PC-3 (cell line): ENCODE measurements around the gene KRT15. TPM values are rescaled to one million over a fixed set of nuclear protein-coding genes. Genes with fewer than 3 reads are reported as not detected.
A peak's percentile ranks its signal among the peaks of the same experiment; 100 is the strongest.

ENCODE experiments used
- ATAC-seq: fragments of 200-7000 bp; cut with Tn5 transposase; 2 replicates; pipeline ENCODE4 v1.9.1; 2020; ENCODE audit warnings: mild to moderate bottlenecking, moderate library complexity
- BruUV-seq: library from RNA; stranded (reverse); fragments of 400-500 nt; replicated peaks from 2 replicates; lab custom pipeline; 2021; lab: Mats Ljungman, UMichigan
- CTCF ChIA-PET: fragments of 300-600 bp; sonication (Branson Sonifier 250); formaldehyde crosslinking; loops from one replicate; lab custom pipeline; 2022; ENCODE audit warnings: antibody characterized with exemption; lab: Charles Lee
- POLR2A ChIA-PET: fragments of 300-600 bp; sonication (Branson Sonifier 250); formaldehyde crosslinking; loops from one replicate; lab custom pipeline; 2022; ENCODE audit warnings: antibody characterized with exemption; ENCODE audit not compliant: unreplicated experiment; lab: Charles Lee
- DNase-seq: peaks from one replicate; pipeline ENCODE4 v3.0.0-alpha.2; 2015
- H2AFZ ChIP-seq: fragments of 300-600 bp; sonication (generic); 2 replicates; pipeline ENCODE4 v1.6.0; 2016; ENCODE audit warnings: antibody characterized with exemption, low read length
- H3F3A ChIP-seq: fragments of 300-600 bp; sonication (generic); one replicate; pipeline ENCODE4 v1.6.0; 2017; ENCODE audit warnings: antibody characterized with exemption, low read length, control low read depth, mild to moderate bottlenecking; ENCODE audit not compliant: unreplicated experiment
- H3K27ac ChIP-seq: fragments of 300-600 bp; sonication (generic); 2 replicates; pipeline ENCODE4 v1.5.1; 2016; ENCODE audit warnings: mild to moderate bottlenecking, low read length
- H3K27me3 ChIP-seq: fragments of 300-600 bp; sonication (generic); 2 replicates; pipeline ENCODE4 v1.6.1; 2016; ENCODE audit warnings: low read length, mixed read lengths
- H3K36me3 ChIP-seq: fragments of 300-600 bp; sonication (generic); 2 replicates; pipeline ENCODE4 v1.6.1; 2016; ENCODE audit warnings: low read depth, mixed run types, low read length, mixed read lengths
- H3K4me1 ChIP-seq: fragments of 300-600 bp; sonication (generic); 2 replicates; pipeline ENCODE4 v1.5.1; 2016; ENCODE audit warnings: low read length; ENCODE audit not compliant: insufficient read depth
- H3K4me2 ChIP-seq: fragments of 300-600 bp; sonication (generic); 2 replicates; pipeline ENCODE4 v1.6.0; 2016; ENCODE audit warnings: low read length
- H3K4me3 ChIP-seq: fragments of 300-600 bp; sonication (generic); 2 replicates; pipeline ENCODE4 v1.5.1; 2016; ENCODE audit warnings: mild to moderate bottlenecking, low read length, mixed read lengths
- H3K79me2 ChIP-seq: fragments of 300-600 bp; sonication (generic); 2 replicates; pipeline ENCODE4 v1.6.1; 2017; ENCODE audit warnings: low read length, mixed read lengths
- H3K9ac ChIP-seq: fragments of 300-600 bp; sonication (generic); 2 replicates; pipeline ENCODE4 v1.6.0; 2016; ENCODE audit warnings: mild to moderate bottlenecking, low read length
- H3K9me2 ChIP-seq: fragments of 300-600 bp; sonication (generic); replicated peaks from 2 replicates; pipeline ENCODE4 v1.6.1; 2016; ENCODE audit warnings: mixed run types, low read length, mixed read lengths
- H3K9me3 ChIP-seq: fragments of 300-600 bp; sonication (generic); 2 replicates; pipeline ENCODE4 v1.6.1; 2016; ENCODE audit warnings: low read length, mixed read lengths
- H4K20me1 ChIP-seq: fragments of 300-600 bp; sonication (generic); 2 replicates; pipeline ENCODE4 v1.6.1; 2016; ENCODE audit warnings: low read length, mixed read lengths
- EZH2 ChIP-seq: fragments of 300-600 bp; sonication (generic); IDR thresholded peaks from one replicate; pipeline ENCODE4 v1.6.1; 2017; ENCODE audit warnings: antibody characterized with exemption, mild to moderate bottlenecking, low read length; ENCODE audit not compliant: unreplicated experiment
- EZH2phosphoT487 ChIP-seq: fragments of 300-600 bp; sonication (generic); IDR thresholded peaks from 2 replicates; pipeline ENCODE4 v1.6.1; 2018; ENCODE audit warnings: mild to moderate bottlenecking, antibody characterized with exemption, low read length, borderline replicate concordance
- intact Hi-C: fragments of 100-400 bp; cut with micrococcal nuclease; formaldehyde crosslinking; loops from 2 replicates; pipeline ENCODE4 v1.9.0; 2023
- total RNA-seq: library from RNA; depleted of rRNA; stranded (reverse); fragments of >200 nt; gene quantifications from 2 replicates; pipeline ENCODE4 v1.2.3, GENCODE V29; 2014
- TF ChIP-seq, protein P1 (sequence below): fragments of 300-600 bp; sonication (generic); conservative IDR thresholded peaks from 2 replicates; pipeline ENCODE4 v1.5.1; 2017; ENCODE audit warnings: antibody characterized with exemption, low read depth, mild to moderate bottlenecking, low read length

Gene KRT15
- total RNA-seq, 1 experiment from 2014 or later, result 121 TPM

DNA sequence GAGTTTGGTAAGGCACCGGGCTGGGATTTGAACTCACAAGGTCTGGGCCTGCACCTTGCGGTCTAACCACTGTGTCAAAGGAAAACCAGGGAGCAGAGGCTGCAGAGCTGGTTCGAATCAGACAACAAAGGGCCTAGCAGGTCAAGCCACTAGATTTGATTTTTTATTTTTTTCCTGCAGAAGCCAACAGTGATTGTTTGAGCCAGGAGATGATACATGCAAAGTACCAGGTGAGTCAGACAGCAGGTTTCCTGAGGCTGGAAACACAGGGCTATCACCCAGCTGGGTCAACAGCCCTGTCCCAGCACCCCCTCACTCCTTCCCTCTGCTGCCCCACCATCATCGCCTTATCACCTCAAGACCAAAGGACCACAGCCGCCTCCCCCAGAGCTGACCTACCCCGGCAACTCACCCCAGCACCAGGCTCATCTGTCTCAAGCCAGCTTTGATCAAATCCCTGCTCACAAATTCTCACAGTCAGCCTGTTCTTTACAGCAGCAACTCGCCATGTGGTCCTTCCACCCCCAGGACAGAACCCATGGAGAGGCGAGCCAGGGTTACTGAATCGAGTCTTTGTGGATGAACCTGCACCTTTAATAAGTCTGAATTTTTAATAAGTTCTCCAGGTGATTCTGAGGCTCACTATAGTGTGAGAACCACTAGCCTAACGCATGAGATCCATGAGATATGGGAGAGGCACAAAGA, 22.4 kb upstream of the KRT15 start:
- H4K20me1 ChIP-seq, result no peaks in the 10 kb centered on the region
- H3K27ac ChIP-seq, result peak overlapping the region; percentile 85
- intact Hi-C loops, result loop anchor here (10.0 kb wide), 1 partner anchor 736 kb away; no protein-coding TSS in a partner anchor
- CTCF ChIA-PET, result no interaction called here
- H3K27me3 ChIP-seq, result no peaks in the 10 kb centered on the region
- H3K36me3 ChIP-seq, result no peaks in the 10 kb centered on the region
- H2AFZ ChIP-seq, result no peak overlapping the region
- POLR2A ChIA-PET, result interaction anchor here (0.6 to 0.8 kb wide), 3 partner anchors 11 to 621 kb away, joined by 4 to 6 read pairs (median 5); no protein-coding TSS in a partner anchor
- peak overlapping the region; percentile 28; the same call in 1 of the 2 replicates for H3K4me3 ChIP-seq
- peak; percentile 82 for ATAC-seq
- no peaks in the 10 kb centered on the region for H3K9me3 ChIP-seq
- peak overlapping the region; percentile 45; the same call in 1 of the 2 replicates for H3K9ac ChIP-seq
- H3K79me2 ChIP-seq, result 0 out of 2 replicates have a peak, but pooled peaks cover 5% of the 10 kb centered on the region
- no peaks in the 10 kb centered on the region for H3F3A ChIP-seq
- H3K4me2 ChIP-seq, result peak overlapping the region; percentile 69
- no TSS peak for BruUV-seq
- H3K9me2 ChIP-seq, result no peaks in the 10 kb centered on the region
- DNase-seq, result peak; percentile 83
- no peak for TF ChIP-seq EZH2
- no peak for TF ChIP-seq EZH2phosphoT487
- peaks cover 64% of the 10 kb centered on the region for H3K4me1 ChIP-seq

DNA sequence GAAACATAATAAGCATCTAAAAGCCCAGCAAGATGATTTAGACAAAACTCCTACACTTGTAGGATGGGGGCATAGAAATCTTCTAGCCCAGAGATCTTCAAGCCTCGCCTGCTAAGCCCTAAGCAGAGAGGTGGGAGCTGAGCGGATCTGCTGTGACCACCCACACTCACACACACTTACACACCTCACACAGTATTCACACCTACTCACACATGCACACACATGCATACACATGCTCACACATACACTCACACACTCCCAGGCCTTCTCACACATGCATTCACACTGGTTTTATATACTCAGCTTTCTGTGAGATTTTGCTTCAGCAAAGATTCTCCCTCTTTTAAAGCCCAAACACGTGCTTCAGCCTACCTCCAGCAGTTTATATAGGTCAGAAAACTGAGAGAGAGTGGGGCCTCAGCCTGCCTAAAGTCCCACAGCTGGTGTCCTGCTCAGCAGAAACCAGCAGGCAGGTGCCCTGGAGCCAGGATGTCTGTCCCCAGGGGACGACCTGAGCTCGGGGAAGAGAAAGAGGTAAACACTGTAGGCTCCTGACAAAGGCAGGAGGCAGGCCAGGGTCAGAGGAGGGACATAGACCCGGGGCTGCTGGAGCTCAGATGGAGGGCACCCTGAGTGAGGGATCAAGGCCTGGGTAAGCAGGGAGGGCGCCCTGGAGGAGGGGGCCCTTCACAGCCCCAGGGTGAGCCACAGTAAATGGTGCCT, 21.4 kb upstream of the KRT15 start:
- no peaks in the 10 kb centered on the region for H3K9me3 ChIP-seq
- DNase-seq, result no peak
- BruUV-seq, result no TSS peak
- peak overlapping the region; percentile 16; the same call in 1 of the 2 replicates for H3K9ac ChIP-seq
- H3K27ac ChIP-seq, result peak overlapping the region; percentile 85
- H3K9me2 ChIP-seq, result no peaks in the 10 kb centered on the region
- no peaks in the 10 kb centered on the region for H3K36me3 ChIP-seq
- no peaks in the 10 kb centered on the region for H4K20me1 ChIP-seq
- no peak overlapping the region for H2AFZ ChIP-seq
- H3K79me2 ChIP-seq, result 0 out of 2 replicates have a peak, but pooled peaks cover 5% of the 10 kb centered on the region
- no peaks in the 10 kb centered on the region for H3K27me3 ChIP-seq
- ChIA-PET CTCF (no interaction called here), POLR2A (interaction anchor here (0.6 to 0.8 kb wide), 2 partner anchors 10 to 620 kb away, joined by 4 to 6 read pairs; no protein-coding TSS in a partner anchor)
- ATAC-seq, result no peak
- H3K4me2 ChIP-seq, result peak overlapping the region; percentile 43
- TF ChIP-seq EZH2phosphoT487 (no peak), EZH2 (no peak)
- TF ChIP-seq, protein P1, sequence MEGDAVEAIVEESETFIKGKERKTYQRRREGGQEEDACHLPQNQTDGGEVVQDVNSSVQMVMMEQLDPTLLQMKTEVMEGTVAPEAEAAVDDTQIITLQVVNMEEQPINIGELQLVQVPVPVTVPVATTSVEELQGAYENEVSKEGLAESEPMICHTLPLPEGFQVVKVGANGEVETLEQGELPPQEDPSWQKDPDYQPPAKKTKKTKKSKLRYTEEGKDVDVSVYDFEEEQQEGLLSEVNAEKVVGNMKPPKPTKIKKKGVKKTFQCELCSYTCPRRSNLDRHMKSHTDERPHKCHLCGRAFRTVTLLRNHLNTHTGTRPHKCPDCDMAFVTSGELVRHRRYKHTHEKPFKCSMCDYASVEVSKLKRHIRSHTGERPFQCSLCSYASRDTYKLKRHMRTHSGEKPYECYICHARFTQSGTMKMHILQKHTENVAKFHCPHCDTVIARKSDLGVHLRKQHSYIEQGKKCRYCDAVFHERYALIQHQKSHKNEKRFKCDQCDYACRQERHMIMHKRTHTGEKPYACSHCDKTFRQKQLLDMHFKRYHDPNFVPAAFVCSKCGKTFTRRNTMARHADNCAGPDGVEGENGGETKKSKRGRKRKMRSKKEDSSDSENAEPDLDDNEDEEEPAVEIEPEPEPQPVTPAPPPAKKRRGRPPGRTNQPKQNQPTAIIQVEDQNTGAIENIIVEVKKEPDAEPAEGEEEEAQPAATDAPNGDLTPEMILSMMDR, result no peak
- peaks cover 74% of the 10 kb centered on the region for H3K4me1 ChIP-seq
- H3F3A ChIP-seq, result no peaks in the 10 kb centered on the region
- intact Hi-C loops, result loop anchor here (10.0 kb wide), 1 partner anchor 735 kb away; no protein-coding TSS in a partner anchor
- no peak overlapping the region for H3K4me3 ChIP-seq

DNA sequence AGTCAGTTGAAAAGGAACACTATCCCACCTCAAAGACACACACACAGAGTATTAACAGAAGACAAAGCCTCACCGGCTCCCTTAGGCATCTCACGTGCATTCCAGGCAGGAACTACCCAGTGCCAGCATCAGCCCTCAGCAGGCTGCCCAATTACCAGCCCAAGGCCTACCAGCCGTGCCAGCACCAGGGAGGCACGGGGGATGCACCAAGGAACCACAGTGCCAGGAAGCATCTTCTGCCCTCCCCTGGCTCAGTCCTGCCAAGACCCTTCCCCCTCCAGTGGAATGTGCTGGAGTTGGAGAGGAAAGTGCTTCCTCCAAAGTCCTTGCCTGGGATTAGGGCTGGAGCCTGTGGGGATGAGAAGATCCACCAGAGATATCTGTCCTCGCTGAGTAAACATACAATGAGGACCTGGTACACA, 20.4 kb upstream of the KRT15 start:
- no TSS peak for BruUV-seq
- no peak for ATAC-seq
- CTCF ChIA-PET, result no interaction called here

More for the DNA sequence above, 20.4 kb upstream of the KRT15 start:
- H3K4me1 ChIP-seq, result peaks cover 68% of the 10 kb centered on the region
- POLR2A ChIA-PET, result no interaction called here
- H3K9ac ChIP-seq, result no peak overlapping the region
- DNase-seq, result no peak
- H3K27ac ChIP-seq, result peak overlapping the region; percentile 21
- no peaks in the 10 kb centered on the region for H3K9me2 ChIP-seq
- H3K4me3 ChIP-seq, result no peak overlapping the region
- H3K36me3 ChIP-seq, result no peaks in the 10 kb centered on the region
- H3K4me2 ChIP-seq, result peak overlapping the region; percentile 33
- no peaks in the 10 kb centered on the region for H3F3A ChIP-seq
- TF ChIP-seq, protein P1, result no peak
- TF ChIP-seq EZH2phosphoT487 (no peak), EZH2 (no peak)
- H4K20me1 ChIP-seq, result no peaks in the 10 kb centered on the region
- 0 out of 2 replicates have a peak, but pooled peaks cover 5% of the 10 kb centered on the region for H3K79me2 ChIP-seq
- no peaks in the 10 kb centered on the region for H3K27me3 ChIP-seq
- no peak overlapping the region for H2AFZ ChIP-seq
- H3K9me3 ChIP-seq, result no peaks in the 10 kb centered on the region
- intact Hi-C loops, result no loop called here
